Ishikawa (cell line): ENCODE results near the gene PPID.

Source experiments
- CEBPB ChIP-seq: IDR thresholded peaks from 2 replicates; pipeline ENCODE4 v1.6.1; 2012
- CREB1 ChIP-seq: IDR thresholded peaks from 2 replicates; pipeline ENCODE4 v1.6.1; 2012; ENCODE audit warnings: low read depth
- EP300 ChIP-seq: IDR thresholded peaks from 2 replicates; pipeline ENCODE4 v1.6.1; 2012; ENCODE audit warnings: borderline replicate concordance
- FOXM1 ChIP-seq: IDR thresholded peaks from 2 replicates; pipeline ENCODE4 v1.6.1; 2012; ENCODE audit warnings: low read depth, borderline replicate concordance
- MAX ChIP-seq: IDR thresholded peaks from 2 replicates; pipeline ENCODE4 v1.6.1; 2012
- NFIC ChIP-seq: IDR thresholded peaks from 2 replicates; pipeline ENCODE4 v1.6.1; 2012
- RAD21 ChIP-seq: IDR thresholded peaks from 2 replicates; pipeline ENCODE4 v1.6.1; 2012; ENCODE audit warnings: low read depth
- REST ChIP-seq: IDR thresholded peaks from 2 replicates; pipeline ENCODE4 v1.6.1; 2012; ENCODE audit warnings: low read depth, mild to moderate bottlenecking
- TAF1 ChIP-seq: IDR thresholded peaks from 2 replicates; pipeline ENCODE4 v1.6.1; 2012; ENCODE audit warnings: low read depth, mild to moderate bottlenecking
- TCF12 ChIP-seq: IDR thresholded peaks from 2 replicates; pipeline ENCODE4 v1.6.1; 2012; ENCODE audit warnings: low read depth
- TEAD4 ChIP-seq: IDR thresholded peaks from 2 replicates; pipeline ENCODE4 v1.6.1; 2012
- YY1 ChIP-seq: IDR thresholded peaks from 2 replicates; pipeline ENCODE4 v1.6.1; 2012; ENCODE audit warnings: low read depth

- no peak for TF ChIP-seq REST
- no peak for TF ChIP-seq CEBPB
- no peak for TF ChIP-seq EP300
- TF ChIP-seq TEAD4 = no peak
- no peak for TF ChIP-seq NFIC
- no peak for TF ChIP-seq CREB1
- no peak for TF ChIP-seq YY1
- no peak for TF ChIP-seq MAX
- TF ChIP-seq RAD21 = no peak
- TF ChIP-seq TCF12 = no peak
- no peak for TF ChIP-seq FOXM1
- no peak for TF ChIP-seq TAF1
Measured at GRCh38 chr4:158762553-158762952, 39.4 kb upstream of the PPID start.
